A549 treated with AZD9567 at 1 μM for 4 hours (cell line): ENCODE results near the gene CDC37. TPM values are rescaled to one million over a fixed set of nuclear protein-coding genes. Genes with fewer than 3 reads are reported as not detected.

ENCODE experiments used
- total RNA-seq: library from RNA; stranded (reverse); fragments of 200-300 nt; extraction: Qiagen RNA extraction; gene quantifications from 5 replicates; pipeline ENCODE4 v1.2.3, GENCODE V29; 2022; ENCODE audit not compliant: insufficient read depth

The CDC37 gene
- total RNA-seq, result 140 to 202 TPM (median 189 TPM) in 5 replicates

GRCh38 chr19:10403137-10404021 is at the start of gene CDC37:
CDC37 (minus strand) TSS chr19:10403542; CDS start chr19:10403479, 63 bp downstream.

GRCh38 chr19:10420444-10421239 is 17.3 kb upstream of the CDC37 start, which contains the start of gene PDE4A:
PDE4A (plus strand) TSS chr19:10420538; CDS start chr19:10420765, 227 bp downstream.

GRCh38 chr19:10380313-10381102 is 22.8 kb downstream of the CDC37 start, which contains the start of gene TYK2:
TYK2 (minus strand) TSS chr19:10380572; CDS start chr19:10378406, 2,166 bp downstream.

Other genes with a start within 250 kb of the CDC37 start
- 62.9 to 71.3 TPM (median 69.5 TPM) in 5 replicates for gene DNMT1, start 208.6 kb downstream of the CDC37 start, total RNA-seq
- gene S1PR2, start 172.2 kb downstream of the CDC37 start, total RNA-seq, result 0.57 to 1.6 TPM (median 0.65 TPM) in 5 replicates
- 51.0 to 77.2 TPM (median 72.9 TPM) in 5 replicates for gene MRPL4, start 151.3 kb downstream of the CDC37 start, total RNA-seq
- gene ICAM1, start 132.4 kb downstream of the CDC37 start, total RNA-seq, result 2.5 to 5.6 TPM (median 4.7 TPM) in 5 replicates
- 0.06 to 0.20 TPM (median 0.09 TPM) in 4 of 5 replicates, not detected in the other for gene ICAM4, start 116.6 kb downstream of the CDC37 start, total RNA-seq
- 0.46 to 1.4 TPM (median 1.1 TPM) in 4 of 5 replicates, not detected in the other for gene ICAM5, start 113.6 kb downstream of the CDC37 start, total RNA-seq
- 2.1 to 3.4 TPM (median 2.3 TPM) in 4 of 5 replicates, not detected in the other for gene ZGLP1, start 93.7 kb downstream of the CDC37 start, total RNA-seq
- gene FDX2, start 87.5 kb downstream of the CDC37 start, total RNA-seq, result 19.6 to 34.8 TPM (median 31.5 TPM) in 5 replicates
- 20.7 to 30.9 TPM (median 30.4 TPM) in 5 replicates for gene RAVER1, start 70.0 kb downstream of the CDC37 start, total RNA-seq
- 7.2 to 9.2 TPM (median 9.2 TPM) in 5 replicates for gene ICAM3, start 63.9 kb downstream of the CDC37 start, total RNA-seq
- 27.8 to 50.4 TPM (median 45.6 TPM) in 5 replicates for gene TYK2, start 23.0 kb downstream of the CDC37 start, total RNA-seq
- 2.5 to 4.2 TPM (median 3.8 TPM) in 5 replicates for gene PDE4A, start 17.0 kb upstream of the CDC37 start, total RNA-seq
- gene KEAP1, start 99.8 kb upstream of the CDC37 start, total RNA-seq, result 48.2 to 57.6 TPM (median 51.6 TPM) in 5 replicates
- gene S1PR5, start 113.9 kb upstream of the CDC37 start, total RNA-seq, result 1.5 to 2.4 TPM (median 1.9 TPM) in 5 replicates
- 21.6 to 27.9 TPM (median 22.2 TPM) in 5 replicates for gene ATG4D, start 140.4 kb upstream of the CDC37 start, total RNA-seq
- gene KRI1, start 162.5 kb upstream of the CDC37 start, total RNA-seq, result 17.0 to 19.5 TPM (median 17.9 TPM) in 5 replicates
- gene CDKN2D, start 165.4 kb upstream of the CDC37 start, total RNA-seq, result 2.0 to 8.7 TPM (median 7.2 TPM) in 5 replicates
- gene AP1M2, start 183.8 kb upstream of the CDC37 start, total RNA-seq, result 12.1 to 49.7 TPM (median 42.2 TPM) in 5 replicates
- gene SLC44A2, start 222.0 kb upstream of the CDC37 start, total RNA-seq, result 5.9 to 23.2 TPM (median 7.5 TPM) in 5 replicates